CD4-positive, alpha-beta T cell treated with Interleukin-6 for 4 hours (primary cell): ENCODE data around the gene HOXB2.

Experiments used
- DNase-seq: peaks from one replicate; pipeline ENCODE4 v3.0.0-alpha.2; 2020; ENCODE audit warnings: mixed read lengths

Gene HOXB2

DNA sequence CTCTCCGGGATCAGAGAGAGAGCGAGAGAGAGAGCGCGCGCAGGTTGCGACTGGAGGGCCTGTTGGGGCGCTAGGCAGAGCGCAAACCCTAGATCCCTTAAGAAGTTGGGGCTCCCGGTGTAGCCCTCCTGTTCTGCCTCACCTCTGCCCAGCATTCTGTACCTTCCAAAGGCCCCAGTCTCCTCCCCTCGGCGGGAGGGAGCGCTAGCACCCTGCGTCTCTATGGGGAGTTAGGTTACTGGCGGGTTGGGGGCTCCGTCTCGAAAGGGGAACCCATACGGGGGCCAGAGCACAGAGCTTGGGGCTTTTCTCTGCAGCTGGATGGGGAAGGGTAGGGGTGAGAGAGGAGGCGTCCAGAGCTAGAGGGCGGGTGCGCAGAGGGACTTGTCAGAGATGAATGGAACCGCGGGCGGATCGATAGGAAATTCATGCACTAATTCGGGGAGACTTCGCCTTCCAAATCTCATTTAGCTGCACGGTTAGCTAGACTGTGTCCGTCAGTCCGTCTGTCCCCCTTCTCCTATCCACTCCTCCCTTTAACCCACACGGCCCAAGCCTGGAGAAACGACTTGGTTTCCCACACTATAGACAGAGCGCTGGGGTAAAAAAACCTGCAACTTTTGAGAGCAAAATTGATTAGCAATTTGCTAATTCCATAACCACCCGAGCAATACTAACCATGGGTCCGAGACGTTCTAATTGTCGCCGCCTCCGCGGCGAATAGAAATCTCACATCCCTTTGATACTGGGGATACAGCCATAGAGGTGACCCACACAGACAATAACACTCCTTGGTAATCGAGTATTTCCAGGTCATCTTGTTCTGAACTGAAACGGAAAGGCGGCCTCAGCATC, 33.9 kb upstream of the HOXB2 start:
- DNase-seq: no peak

DNA sequence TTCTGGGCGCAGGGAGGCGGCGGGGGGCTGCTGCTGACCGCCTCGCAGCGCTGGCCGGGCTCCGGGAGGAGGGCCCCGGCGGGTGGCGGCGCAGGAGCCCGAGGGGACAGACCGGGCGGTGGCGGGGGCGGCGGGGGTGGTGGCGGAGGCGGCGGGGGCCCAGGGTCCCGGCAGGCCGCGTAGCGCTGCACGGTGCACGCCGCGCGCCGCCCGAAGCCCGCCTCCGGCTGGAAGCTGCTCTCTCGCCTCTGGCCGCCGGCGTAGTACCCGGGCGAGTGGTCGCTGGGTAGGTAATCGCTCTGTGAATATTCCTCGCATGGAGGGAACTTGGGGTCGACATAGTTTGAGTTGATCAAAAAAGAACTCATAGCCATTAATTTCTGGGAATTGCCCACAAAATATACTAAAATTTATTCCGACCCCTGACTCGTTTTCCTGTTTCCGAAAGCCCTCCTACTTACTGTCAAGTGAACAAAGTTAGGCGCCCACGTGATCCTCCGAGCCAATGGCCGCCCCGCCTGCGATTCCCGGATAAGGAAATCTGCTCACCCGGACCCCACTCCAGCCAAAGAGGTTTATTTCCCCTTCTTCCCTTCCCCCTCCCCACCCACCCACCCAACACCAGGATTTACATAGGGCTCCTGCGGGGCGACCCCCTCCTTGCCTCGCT, 33.2 kb upstream of the HOXB2 start, which contains the start of gene HOXB4:
Gene HOXB4 (minus strand): TSS at position 405 of the 670 bp plus-strand sequence. CDS start 31 bp downstream, at position 374.
- DNase-seq: peak; percentile 75

DNA sequence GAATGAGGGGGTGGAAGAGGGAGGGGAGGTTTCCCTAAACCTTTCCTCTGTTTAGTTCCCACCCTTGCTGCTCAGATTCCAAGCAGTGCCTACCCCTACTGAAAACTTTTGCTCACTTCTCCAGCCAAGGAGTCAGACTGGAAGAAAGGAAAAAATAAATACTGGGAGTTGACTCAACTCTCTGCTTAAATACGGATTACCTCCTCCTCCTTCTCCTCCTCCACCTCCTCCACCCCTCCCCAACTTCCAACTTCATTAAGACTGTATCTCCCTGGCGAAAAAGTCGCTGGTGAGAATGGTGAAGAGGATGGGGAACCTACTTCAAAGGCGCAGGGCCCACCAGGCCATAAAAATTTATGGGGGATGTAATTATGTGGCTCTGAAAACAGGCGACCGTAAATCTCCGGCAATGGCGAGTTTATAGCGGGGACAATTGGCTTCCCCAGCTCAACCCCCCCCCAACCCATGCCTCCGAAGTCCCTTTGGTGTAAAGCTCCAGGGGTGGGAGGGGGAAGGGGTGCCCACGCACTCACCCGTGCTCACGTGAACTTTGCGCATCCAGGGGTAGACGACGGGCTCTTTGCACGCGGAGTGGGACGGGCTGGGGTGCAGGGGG, 32.5 kb upstream of the HOXB2 start:
- peak; percentile 34 for DNase-seq

DNA sequence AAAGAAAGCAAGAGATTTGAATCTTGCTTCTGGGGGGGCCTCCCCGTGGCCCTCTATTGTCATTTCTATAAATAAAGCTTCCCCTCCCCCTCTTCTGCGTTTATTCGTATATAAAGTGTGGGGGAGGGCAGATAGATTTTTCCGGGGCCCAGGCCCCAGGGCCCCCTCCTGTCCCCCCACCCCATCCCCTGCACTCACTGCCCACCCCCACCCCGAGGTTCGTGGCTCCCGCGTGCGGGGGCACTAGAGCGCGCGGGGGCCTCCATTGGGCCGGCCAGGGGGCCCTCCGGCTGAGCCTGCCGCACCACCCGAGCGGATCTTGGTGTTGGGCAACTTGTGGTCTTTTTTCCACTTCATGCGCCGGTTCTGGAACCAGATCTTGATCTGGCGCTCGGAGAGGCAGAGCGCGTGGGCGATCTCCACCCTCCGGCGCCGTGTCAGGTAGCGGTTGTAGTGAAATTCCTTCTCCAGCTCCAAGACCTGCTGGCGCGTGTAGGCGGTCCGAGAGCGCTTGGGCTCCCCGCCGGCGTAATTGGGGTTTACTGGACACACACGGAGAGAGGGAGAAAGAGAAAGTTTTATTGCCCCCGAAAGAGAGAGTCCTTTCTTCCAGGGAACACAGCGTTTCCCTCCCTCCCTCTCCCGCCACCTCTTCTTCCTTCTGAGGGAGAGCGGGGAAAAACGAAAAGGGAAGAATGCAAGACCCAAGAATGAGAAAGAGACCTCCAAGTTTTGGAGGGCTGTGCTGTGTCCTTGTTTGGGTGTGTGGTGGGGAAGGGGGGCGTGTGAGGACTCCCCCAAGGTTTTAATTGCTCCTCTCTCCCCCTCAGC, 31.8 kb upstream of the HOXB2 start:
- no peak for DNase-seq

DNA sequence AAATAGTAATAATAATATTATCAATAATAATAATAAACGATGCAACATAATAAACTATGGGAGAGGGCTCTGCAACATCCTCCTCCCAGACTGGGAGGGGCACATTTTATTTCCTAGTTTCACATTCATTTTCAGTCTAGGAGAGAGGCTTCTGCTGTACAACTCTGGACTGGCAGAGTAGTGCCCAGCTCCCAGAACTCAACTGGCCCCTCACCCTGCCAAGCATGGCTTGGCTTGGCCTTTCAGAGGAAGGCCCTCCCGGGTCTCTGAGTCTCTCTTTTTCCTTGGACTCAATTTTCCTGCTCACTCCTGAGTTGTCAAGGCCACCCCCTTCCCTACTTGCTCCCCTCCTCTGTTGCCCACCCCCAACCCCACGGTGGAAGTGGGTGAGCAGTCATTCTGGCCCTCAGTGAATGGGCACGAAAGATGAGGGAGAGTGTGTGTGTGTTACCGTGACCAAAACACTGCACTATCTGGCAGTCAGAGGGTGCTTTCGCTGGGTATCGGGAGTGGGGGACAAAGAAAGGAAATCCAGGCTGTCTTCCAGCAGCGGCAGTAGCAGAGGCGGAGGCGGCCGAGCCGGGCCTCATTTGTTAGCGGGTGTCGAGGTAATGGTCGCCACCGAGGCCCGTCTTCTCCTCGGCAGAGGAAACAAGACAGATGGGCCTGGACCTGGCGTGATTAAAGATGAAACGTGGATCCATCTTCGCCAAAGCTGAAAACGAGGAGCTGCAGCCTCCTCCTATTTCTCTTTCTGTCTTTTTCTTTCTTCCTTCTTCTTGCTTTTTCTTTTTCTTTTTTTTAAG, 31.0 kb upstream of the HOXB2 start:
- no peak for DNase-seq

DNA sequence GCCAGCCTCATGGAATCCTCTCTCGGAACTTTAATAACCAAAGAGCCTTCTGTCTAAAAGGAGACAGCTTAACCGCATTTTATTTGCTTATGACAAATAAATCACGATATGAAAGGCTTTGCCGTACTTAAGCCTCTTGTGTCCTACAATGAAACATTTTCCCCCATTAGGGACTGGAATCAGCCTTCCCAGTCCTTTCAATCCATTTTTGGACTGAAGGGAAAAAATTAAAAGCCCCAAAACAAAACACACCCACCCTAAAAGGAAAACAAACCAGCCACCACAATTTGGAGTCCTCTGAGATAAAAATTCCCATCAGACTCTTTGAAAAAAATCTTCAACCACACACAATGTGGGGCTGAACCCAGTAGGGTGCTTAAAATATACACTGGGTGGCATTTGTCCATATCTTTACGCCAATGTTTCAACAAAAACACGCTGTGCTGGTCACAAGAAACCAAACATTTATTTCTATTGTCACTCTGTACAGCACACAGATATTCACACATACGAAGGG, 30.2 kb upstream of the HOXB2 start:
- DNase-seq: no peak

DNA sequence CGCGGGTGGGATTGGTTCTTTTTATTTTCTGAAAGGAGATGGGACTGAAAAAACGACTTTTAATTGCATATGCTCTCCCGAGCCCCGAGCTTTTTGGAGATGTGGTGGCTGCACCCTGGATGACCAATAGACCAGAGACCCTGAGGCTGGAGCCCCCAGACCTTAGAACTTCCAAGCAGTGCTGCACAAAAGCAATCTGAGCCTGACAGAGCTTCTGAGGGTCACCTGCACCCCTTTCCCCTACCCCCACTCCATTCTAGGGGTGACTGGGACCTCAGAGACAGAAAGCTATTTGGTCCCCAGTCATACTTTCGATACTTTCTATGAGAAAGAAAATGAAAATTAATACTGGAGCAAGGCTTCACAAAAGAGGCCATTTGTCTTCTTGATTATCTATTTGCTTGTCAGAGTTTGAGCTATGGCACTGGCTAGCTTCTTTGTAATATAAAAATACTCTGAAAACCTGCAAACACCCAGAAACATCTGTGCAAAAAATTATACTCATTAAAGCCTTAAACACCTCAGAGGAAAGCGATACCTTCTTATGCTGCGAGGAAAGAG, 29.7 kb upstream of the HOXB2 start:
- DNase-seq: no peak

DNA sequence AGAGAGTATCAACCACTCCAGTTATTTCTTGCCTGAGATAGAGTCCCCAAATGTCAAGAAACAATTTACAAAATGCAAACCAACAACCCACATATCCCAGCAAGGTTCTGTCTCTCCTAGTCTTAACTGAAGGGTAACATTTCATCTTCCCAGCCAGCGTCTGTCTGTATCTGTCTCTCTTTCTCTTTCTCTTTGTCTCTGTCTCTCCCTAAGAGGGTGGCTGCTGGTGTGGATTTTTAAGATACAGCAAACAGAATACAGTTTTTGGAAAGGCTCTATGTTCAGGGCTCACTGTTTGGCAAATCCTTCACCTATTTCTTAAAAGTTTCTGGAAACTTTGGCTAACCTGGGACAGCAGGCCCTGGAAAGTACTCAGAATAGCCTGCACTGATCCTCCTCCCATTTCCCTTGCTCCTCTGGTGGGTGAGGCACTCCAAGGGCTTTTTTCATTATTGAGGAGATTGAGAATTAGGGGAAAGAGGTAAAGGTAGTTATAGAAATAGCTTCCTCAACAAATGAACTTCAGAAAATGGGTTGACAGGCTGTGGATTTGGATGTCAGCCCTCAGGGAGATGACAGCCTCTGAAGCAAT, 27.0 kb upstream of the HOXB2 start:
- no peak for DNase-seq

DNA sequence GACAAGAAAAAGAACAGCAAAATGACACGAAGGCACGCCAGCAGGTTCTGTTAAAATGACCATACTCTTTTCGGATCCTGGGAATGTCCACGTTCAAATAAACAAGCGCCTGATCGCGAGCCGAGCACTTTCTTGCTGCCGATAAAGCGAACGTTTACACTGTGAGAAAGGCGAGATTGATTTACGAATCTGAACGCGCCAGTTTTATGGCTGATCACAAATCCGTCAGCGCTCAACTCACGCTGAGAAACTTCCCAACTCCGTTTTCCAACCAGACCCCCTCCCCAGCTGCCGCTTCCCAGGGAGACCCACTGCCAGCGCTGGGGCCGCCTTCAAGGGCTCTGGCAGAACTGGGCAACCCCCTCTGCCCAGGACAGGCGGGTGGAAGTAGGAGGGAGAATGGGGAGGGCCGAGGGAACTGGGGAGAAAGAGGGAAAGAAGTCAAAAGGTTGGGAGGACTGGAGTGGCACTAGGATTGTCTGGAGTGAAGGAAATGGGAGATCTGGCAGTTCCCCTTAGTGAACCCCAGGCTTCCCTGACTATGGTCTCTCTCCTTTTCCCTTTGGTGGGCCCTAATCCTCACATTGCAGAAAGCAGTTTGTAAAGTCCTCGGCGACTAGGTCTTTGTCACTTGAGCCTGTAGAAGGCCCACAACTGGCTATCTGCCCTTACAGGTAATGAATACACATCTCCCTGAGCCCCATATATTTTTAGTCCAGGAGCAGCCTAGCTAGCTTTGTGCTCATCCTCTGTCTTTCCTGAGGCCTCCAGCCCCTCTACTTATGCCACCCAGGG, 26.3 kb upstream of the HOXB2 start:
- DNase-seq: no peak

DNA sequence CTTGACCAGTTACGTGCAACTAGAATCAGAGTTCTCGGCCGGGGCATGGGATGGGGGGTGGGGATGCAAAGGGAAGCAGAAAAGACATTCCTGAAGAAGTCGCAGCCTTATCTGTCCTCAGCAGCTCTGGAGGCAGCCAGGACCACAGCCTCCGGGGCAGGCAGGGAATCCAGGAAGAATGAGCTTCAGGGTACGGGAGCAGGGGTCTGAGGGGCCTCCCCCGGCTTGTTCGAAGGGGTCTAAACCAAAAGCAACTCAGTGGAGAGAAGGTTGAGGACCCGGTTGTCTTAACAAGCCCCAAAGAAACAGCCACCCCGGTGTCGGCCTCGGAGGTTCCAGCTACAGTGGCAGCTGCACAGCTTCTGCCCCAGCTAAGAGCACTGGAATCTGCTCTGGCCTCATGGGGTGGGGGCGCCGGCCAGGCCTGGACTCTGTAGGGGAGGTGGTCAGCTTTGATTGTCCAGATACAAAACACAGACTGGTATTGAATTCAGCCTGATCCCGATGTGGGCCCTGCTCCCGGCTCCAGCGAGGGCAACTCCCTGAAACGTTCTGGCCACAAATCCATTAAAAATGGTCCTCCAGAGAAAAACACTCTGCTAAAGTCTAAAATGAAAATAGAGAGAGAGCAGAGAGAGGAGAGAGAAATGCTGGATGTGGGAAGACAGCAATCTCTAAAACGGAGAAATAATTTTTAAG, 25.6 kb upstream of the HOXB2 start:
- no peak for DNase-seq

DNA sequence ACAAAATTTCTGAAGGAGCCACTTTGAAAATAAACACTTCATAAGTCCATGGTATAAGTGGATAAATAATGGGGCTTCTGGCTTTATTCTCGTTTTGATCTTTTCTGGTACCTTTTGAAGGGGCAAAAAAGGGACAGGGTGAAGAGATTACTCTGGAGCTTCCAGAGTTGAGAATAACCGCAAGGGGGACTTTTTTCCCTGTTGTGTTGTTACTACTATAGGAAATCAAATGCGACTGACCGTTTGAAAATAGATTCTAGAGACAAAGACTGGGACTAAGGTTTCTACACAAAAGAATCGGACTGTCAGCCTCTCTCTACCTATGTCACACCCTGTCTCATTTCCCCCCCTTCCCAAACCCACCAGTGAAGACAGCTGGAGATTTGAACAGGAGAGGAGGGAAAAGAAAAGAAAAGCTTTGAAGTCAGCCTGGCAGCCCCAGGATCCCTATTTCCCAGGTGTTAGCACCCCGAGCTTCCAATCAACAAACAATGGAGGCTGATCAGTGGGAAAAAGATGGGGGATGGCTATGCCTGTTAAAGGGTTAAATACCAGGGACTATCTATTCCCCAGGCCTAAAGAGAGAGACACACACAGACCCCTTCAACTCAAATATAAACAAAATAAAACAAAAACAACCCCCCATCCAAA, 24.9 kb upstream of the HOXB2 start:
- no peak for DNase-seq

DNA sequence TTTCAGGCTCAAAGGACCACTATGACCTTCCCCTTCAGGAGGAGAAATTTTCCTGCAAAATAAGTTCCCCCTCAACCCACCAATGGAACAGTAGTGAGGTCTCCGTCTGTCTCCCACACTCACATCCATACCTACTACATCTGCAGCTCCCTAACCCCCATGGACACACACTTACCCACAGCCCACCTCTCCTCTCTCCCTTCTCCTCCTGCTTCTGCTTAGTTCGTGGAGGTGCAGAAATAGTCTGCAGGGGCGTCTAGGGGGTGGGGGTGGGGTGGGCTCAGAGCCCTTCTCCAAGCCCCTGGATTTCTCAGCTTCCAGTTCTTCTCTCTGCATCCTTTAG, 24.3 kb upstream of the HOXB2 start:
- no peak for DNase-seq

DNA sequence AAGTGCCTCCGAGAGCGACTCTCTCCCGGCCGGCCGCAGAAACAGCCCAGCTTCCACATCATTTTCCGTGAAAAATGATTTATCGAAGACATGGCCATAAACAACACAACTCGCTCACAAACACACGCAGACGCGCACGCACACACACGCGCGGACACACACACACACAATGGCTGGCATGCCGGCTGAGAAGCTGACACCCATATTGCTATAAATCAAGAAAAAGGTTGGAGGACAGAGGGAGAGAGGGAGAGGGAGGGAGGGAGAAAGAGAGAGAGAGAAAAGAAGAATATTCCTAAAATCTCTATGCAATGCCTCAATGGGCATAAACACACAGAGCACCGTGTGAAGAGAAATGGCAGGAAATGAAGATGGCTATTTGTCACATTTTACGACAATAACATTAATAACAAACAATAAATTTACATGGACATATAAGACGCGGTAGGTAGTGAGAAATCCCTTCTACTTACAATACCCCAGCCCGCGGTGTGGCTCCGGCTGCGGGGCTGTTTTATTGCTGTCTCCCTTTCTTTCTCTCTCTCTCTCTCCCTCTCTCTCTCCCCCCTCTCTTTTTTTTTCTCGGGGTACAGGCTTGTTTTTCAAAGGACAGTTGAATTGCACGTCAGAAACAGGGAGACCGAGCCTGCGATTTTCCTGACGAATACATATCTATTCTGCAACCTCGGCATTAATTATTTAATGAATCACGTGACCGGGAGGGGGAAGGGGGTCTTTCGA, 23.8 kb upstream of the HOXB2 start:
- no peak for DNase-seq

DNA sequence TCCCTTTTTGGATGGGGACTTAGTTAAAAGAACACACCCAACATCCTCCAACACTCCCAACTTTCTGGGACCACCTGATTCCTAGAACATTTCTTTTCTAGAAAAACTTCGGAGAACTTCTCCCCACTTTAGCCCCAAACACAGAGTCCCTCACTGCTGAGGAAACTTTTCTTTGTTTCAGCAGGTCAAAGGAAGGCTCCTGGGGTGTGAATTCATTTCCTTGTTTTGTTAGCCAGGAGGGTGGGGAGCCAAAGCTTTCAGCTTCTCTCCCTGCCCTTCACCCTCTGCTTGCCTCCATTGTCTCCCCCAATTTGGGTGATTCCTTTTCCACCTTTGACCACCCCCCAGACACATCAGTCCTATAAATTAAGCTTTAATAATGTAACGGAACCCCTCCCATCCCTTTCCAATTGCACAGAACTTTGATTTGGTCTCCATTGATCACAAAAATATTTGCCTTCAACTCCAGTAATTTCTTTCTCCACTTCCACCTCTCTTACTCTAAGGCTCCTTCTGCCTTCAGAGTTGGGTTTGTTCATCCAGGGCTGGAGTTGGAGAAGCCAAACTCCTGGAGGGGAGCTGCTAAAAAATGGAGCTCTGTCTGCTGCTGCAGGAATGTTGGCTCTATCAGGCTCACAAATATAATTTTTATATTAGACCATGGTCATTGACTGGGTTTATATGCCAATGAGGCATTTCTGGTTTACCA, 22.9 kb upstream of the HOXB2 start:
- DNase-seq: no peak

DNA sequence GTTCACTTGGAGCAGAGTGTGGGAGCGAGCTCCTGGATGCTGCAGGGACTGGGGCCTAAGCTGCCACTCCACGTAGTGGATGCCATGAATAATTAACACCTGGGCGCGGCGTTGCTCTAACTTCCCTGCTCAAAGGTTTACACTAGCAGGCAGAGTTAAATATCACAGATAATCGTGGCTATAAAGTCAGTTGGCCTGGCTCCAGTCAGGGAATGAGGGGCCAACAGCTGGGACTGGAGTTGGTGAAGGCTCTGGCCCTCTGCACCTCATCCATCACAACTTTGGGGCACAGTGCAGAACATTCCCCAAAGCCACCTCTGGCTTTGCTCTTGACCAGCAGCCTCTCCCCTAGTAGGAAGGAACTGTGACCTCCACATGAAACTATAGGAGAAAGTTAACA, 22.3 kb upstream of the HOXB2 start:
- DNase-seq: no peak

DNA sequence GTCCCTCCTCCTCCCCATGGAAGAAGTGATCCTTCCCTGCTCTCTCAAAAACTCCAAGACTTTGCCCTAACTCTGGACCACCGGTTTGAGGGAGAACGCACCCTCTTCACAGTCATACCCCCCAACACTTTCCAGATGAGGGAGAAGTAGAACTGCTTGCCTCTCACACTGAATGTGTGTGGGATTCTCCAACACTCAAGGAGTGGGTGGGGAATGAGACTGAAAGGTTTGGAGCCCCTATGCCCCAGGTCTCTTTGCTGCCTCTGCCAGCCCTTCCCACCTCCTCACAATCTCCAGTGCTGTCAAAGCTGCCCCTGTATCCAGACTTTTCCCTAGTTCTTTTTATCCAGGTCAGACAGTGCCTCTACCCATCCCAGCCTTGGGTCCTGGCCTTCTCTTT, 21.8 kb upstream of the HOXB2 start:
- DNase-seq: no peak

DNA sequence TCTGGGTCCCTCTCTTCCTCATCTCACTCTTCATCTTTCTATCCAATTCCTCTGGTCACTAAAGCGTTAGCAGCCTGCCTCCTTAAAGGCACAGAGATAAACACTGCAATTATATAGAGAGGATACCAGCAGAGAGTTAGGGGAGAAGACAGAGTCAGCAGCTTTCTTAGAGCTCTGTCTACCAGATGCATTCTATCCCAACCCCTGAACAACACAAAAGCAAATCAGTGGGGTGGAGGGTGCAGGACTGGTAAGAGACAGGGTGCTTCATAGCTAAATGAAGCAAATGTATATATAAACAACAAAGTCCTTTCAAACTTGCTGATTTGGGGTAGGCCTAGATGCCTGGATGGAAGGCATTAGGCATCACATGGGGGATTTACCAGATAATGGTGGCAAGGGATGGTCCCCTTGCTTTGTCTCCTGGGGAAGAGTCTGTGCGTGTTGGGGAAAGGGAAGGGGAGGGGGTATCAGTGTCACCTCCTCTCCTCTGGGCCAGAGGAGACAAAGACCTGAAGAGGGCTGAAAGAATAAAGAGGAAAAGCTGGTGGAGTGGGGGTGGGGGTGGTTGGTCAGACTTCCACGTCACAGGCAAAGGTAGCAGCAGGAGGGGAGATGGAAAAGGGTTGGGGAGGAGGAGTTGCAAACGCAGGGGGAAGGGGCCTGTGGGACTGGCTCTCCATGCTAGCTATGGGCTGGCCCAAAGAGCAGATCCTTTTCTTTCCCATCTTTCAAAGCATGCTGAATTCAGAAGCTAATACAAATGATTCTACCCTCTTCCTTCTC, 21.2 kb upstream of the HOXB2 start:
- DNase-seq: no peak
